ENCODE measurements around the gene GRIN1.

GRIN1 gene

DNA sequence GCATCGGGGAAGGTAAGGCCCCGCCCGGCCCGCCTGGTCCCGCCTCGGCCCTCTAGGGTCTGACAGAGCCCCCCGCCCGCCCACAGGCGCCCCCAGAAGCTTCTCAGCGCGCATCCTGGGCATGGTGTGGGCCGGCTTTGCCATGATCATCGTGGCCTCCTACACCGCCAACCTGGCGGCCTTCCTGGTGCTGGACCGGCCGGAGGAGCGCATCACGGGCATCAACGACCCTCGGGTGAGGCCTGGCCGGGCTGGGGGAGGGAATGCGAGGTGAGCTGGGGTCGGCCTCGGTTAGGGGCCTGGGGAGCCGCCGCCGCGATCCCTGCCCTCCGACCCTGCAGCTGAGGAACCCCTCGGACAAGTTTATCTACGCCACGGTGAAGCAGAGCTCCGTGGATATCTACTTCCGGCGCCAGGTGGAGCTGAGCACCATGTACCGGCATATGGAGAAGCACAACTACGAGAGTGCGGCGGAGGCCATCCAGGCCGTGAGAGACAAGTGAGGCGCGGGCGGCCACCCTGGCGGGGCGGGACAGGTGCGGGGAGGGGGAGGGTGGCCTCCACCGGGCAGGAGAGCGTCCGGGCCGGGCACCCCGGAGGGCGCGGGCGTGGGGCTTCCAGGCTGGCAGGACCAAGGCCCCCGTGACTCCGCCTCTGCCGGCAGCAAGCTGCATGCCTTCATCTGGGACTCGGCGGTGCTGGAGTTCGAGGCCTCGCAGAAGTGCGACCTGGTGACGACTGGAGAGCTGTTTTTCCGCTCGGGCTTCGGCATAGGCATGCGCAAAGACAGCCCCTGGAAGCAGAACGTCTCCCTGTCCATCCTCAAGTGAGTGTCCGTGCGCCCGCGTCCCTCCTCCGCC, 23.8 kb downstream of the GRIN1 start:
- Mint-ChIP-seq H3K9me3 (no peaks in the 10 kb centered on the region), H3K36me3 (no peaks in the 10 kb centered on the region), H3K4me3 (no peak overlapping the region), H3K4me1 (peaks cover 18% of the 10 kb centered on the region), H3K27ac (no peak overlapping the region), H3K27me3 (peaks cover 36% of the 10 kb centered on the region)

DNA sequence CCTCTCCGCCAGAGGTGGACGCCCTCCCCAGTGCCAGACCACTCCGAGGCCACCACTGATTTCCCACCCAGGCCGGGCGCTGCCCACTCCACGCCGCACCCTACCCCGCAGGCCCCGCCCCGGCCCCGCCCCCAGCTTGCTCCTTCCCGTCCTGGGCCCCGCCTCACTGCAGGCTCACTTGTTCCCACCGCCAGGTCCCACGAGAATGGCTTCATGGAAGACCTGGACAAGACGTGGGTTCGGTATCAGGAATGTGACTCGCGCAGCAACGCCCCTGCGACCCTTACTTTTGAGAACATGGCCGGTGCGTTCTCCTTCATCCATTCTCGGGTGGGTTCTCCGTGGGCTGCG, 24.4 kb downstream of the GRIN1 start:
- H3K27me3 Mint-ChIP-seq: peaks cover 32% of the 10 kb centered on the region
- H3K27ac Mint-ChIP-seq: no peak overlapping the region
- peak overlapping the region; percentile 19 for H3K4me3 Mint-ChIP-seq
- no peaks in the 10 kb centered on the region for H3K9me3 Mint-ChIP-seq
- H3K36me3 Mint-ChIP-seq: no peaks in the 10 kb centered on the region
- H3K4me1 Mint-ChIP-seq: peaks cover 13% of the 10 kb centered on the region

DNA sequence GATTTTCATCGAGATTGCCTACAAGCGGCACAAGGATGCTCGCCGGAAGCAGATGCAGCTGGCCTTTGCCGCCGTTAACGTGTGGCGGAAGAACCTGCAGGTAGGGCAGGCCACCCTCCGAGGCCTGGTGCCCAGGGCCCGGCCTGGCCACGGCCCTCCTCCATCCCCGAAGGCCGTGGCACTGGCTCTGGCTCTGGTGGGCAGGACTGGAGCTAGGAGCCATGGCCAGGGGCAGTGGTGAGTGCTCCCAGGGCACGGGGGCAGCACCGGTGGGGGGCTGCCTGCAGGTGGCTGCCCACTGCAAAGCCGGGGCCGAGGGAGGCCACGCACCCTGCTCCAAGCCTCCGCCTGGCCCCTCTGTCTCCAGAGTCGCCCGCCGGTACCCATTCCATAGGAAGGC, 24.9 kb downstream of the GRIN1 start:
- peak overlapping the region; percentile 19 for H3K4me3 Mint-ChIP-seq
- H3K27ac Mint-ChIP-seq: no peak overlapping the region
- peaks cover 32% of the 10 kb centered on the region for H3K27me3 Mint-ChIP-seq
- no peaks in the 10 kb centered on the region for H3K9me3 Mint-ChIP-seq
- H3K36me3 Mint-ChIP-seq: no peaks in the 10 kb centered on the region
- H3K4me1 Mint-ChIP-seq: peaks cover 12% of the 10 kb centered on the region

DNA sequence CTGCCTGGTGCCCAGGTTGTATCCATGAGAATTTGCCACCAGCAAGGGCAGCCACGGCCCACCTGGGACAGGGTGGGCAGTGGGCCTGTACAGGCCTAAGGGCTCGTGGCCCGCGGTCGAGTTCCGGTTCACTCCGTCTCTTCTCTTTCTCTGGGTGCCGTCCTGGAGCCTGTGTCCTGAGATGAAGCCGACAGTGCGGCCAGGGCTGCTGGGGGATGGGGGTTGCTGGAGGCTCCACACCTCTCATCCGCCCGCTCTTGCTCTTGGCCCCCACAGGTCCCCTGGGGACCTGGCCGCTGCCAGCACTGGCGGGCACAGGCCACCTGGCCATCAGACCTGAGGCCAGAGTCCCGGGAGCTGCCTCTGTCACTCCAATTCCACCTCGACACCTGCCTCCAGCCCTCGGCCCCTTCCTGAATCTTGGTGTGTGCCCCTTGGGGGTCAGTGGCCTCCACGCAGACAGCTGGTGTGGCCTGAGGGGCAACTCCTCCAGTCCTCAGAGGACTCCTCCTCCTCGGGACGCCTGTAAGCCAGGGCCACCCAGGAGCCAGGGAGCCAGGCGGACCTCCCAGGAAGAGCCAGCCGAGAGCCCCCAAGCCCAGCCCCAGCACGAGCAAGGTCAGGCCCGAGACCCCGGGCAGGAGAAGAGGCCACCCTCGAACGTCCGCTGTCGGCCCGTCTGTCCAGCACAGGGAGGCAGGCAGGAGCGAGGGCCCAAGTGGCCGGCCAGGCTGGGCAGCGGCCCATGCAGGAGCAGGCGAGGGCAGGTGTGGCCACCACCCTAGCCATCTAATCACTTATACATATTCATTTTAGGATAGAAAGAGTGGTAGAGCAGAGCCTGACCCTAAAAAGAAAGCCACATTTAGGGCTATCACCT, 25.7 kb downstream of the GRIN1 start:
- peaks cover 26% of the 10 kb centered on the region for H3K27me3 Mint-ChIP-seq
- H3K36me3 Mint-ChIP-seq: no peaks in the 10 kb centered on the region
- H3K4me1 Mint-ChIP-seq: peaks cover 6% of the 10 kb centered on the region
- H3K4me3 Mint-ChIP-seq: no peak overlapping the region
- H3K9me3 Mint-ChIP-seq: no peaks in the 10 kb centered on the region
- H3K27ac Mint-ChIP-seq: no peak overlapping the region

DNA sequence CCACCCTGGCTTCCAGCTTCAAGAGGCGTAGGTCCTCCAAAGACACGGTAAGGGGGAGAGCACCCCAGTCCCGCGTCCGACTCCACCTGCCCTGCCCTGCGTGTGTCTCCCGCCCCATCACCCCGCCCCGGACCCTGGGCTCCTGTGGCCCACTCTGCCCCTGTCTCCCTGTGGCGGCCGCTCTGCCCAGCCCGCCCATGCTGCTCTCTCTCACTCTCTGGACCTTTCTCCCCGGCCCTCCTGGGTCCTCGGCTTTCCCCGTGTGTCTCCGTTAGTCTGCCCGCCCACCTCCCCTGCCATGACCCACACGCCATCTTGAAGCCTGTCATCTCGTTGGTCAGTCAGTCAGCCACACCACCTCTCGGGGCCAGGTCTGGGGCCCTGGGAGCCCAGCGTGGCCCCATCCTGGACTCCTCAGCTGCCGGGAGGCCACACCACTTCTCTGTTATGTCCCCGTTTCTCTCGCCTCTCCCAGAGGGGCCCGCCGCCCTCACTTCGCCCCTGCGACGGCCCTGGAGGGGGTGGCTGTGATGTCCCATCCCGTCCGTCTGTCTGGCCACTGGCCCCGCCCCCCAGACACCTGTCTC, 26.4 kb downstream of the GRIN1 start:
- H3K9me3 Mint-ChIP-seq: no peaks in the 10 kb centered on the region
- H3K36me3 Mint-ChIP-seq: no peaks in the 10 kb centered on the region
- no peak overlapping the region for H3K27ac Mint-ChIP-seq
- no peak overlapping the region for H3K4me3 Mint-ChIP-seq
- H3K27me3 Mint-ChIP-seq: peaks cover 22% of the 10 kb centered on the region
- peaks cover 6% of the 10 kb centered on the region for H3K4me1 Mint-ChIP-seq

DNA sequence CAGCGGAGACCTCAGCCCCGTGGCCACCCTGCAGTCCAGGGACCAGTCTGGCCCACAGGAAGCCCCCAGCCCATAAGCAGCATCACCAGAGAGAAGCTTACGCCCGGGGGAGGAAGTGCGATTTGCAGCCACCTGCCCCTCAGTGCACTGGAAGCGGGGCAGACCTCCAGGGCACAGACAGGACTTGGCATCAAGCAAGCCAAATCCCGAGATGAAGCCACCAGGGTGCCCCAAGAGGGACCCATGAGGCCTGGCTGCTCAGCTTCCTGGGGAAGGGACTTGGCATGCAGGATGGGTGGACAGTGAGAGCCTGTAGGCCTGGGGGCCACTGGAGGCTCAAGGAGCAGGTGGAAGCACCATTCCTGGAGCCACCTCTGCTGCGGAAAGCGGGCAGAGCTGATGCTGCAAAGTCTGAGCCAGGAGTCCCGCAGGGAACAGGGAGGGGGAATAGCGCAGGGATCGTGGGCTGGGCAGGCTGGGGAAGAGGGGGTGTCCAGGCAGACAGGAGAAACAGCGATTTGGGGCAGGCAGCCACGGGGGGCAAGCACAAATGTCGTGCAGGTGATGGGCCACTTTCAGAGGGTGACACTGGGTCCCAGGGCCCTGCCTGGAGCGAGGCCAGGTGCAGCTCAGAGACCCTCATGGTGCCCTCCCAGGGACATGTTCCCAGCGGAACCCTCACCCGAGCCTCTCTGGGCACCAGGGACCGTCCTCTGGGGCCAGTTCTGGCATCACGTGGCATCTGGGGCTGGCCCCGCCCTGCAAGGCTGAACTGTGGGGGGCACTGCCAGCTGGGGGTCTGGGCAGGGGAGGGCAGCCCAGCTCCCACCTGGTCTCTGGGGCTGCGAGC, 27.7 kb downstream of the GRIN1 start:
- H3K27me3 Mint-ChIP-seq: peaks cover 21% of the 10 kb centered on the region
- no peaks in the 10 kb centered on the region for H3K36me3 Mint-ChIP-seq
- H3K9me3 Mint-ChIP-seq: no peaks in the 10 kb centered on the region
- peaks cover 6% of the 10 kb centered on the region for H3K4me1 Mint-ChIP-seq
- H3K27ac Mint-ChIP-seq: no peak overlapping the region
- peak overlapping the region; percentile 19 for H3K4me3 Mint-ChIP-seq

DNA sequence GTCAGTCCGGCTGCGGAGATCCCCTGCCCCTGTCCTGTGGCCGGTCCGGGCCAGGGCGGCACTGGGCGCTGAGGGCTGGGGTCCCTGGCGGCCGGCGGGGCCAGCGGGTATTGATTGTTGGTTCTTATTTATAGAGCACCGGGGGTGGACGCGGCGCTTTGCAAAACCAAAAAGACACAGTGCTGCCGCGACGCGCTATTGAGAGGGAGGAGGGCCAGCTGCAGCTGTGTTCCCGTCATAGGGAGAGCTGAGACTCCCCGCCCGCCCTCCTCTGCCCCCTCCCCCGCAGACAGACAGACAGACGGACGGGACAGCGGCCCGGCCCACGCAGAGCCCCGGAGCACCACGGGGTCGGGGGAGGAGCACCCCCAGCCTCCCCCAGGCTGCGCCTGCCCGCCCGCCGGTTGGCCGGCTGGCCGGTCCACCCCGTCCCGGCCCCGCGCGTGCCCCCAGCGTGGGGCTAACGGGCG, 28.4 kb downstream of the GRIN1 start:
- no peaks in the 10 kb centered on the region for H3K9me3 Mint-ChIP-seq
- peaks cover 6% of the 10 kb centered on the region for H3K4me1 Mint-ChIP-seq
- peaks cover 19% of the 10 kb centered on the region for H3K27me3 Mint-ChIP-seq
- no peaks in the 10 kb centered on the region for H3K36me3 Mint-ChIP-seq
- H3K4me3 Mint-ChIP-seq: no peak overlapping the region
- no peak overlapping the region for H3K27ac Mint-ChIP-seq

DNA sequence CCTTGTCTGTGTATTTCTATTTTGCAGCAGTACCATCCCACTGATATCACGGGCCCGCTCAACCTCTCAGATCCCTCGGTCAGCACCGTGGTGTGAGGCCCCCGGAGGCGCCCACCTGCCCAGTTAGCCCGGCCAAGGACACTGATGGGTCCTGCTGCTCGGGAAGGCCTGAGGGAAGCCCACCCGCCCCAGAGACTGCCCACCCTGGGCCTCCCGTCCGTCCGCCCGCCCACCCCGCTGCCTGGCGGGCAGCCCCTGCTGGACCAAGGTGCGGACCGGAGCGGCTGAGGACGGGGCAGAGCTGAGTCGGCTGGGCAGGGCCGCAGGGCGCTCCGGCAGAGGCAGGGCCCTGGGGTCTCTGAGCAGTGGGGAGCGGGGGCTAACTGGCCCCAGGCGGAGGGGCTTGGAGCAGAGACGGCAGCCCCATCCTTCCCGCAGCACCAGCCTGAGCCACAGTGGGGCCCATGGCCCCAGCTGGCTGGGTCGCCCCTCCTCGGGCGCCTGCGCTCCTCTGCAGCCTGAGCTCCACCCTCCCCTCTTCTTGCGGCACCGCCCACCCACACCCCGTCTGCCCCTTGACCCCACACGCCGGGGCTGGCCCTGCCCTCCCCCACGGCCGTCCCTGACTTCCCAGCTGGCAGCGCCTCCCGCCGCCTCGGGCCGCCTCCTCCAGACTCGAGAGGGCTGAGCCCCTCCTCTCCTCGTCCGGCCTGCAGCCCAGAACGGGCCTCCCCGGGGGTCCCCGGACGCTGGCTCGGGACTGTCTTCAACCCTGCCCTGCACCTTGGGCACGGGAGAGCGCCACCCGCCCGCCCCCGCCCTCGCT, 29.0 kb downstream of the GRIN1 start:
- H3K36me3 Mint-ChIP-seq: no peaks in the 10 kb centered on the region
- H3K4me1 Mint-ChIP-seq: peaks cover 6% of the 10 kb centered on the region
- H3K4me3 Mint-ChIP-seq: no peak overlapping the region
- H3K9me3 Mint-ChIP-seq: no peaks in the 10 kb centered on the region
- H3K27ac Mint-ChIP-seq: no peak overlapping the region
- peaks cover 17% of the 10 kb centered on the region for H3K27me3 Mint-ChIP-seq

DNA sequence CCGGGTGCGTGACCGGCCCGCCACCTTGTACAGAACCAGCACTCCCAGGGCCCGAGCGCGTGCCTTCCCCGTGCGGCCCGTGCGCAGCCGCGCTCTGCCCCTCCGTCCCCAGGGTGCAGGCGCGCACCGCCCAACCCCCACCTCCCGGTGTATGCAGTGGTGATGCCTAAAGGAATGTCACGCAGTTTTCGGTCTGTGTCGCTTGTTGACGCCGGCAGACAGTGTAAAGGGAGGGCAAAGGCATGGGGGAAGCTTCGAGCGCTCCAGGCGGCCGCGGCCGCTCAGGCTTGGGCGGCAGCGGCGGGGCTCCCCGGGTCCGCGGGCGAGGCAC, 29.6 kb downstream of the GRIN1 start:
- Mint-ChIP-seq H3K27me3 (peaks cover 15% of the 10 kb centered on the region), H3K4me1 (peaks cover 4% of the 10 kb centered on the region), H3K36me3 (no peaks in the 10 kb centered on the region), H3K27ac (no peak overlapping the region), H3K4me3 (peak overlapping the region; percentile 52), H3K9me3 (no peaks in the 10 kb centered on the region)

DNA sequence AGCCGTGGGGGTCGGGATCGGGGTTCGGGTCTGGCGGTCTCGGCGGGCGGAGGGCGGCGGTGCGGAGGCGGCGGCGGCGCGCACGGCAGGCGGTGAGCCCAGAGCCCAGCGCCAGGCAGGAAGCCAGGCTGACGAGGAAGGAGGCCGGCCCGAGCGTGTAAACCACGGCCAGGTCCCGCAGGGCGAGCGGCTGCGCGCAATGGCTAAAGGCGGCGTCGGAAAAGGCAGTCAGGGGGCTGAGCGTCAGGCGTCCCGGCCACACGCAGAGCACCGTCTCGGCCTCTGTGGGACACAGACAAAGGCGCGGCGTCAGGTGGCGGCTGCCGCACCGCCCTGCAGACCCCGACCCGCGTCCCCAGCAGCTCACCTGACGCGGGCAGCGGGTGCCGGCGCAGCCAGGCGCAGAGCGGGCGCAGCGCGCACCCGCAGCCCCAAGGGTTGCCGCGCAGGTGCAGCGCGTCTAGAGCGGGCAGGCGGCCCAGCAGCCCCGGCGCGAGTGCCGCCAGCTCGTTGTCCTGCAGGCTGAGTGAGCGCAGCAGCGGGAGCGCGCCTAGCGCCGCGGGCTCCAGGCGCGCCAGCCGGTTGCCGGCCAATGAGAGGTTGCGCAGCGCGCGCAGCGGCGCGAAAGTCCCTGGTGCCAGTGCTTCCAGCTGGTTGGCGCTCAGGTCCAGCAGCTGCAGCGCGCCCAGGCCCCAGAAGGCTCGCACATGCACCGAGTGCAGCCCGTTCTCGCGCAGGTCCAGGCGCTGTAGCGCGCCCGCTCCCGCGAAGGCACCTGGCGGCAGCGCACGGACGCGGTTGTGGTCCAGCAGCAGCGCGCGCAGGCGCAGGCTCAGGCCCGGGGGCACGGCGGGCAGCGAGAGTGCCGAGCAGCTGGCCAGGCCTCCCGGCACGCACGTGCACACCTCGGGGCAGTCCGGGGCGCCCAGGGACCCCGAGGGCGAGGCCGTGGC, 30.2 kb downstream of the GRIN1 start:
- Mint-ChIP-seq H3K27me3 (peaks cover 13% of the 10 kb centered on the region), H3K4me1 (peaks cover 4% of the 10 kb centered on the region), H3K36me3 (no peaks in the 10 kb centered on the region), H3K9me3 (no peaks in the 10 kb centered on the region), H3K27ac (peak overlapping the region; percentile 41), H3K4me3 (peak overlapping the region; percentile 61)

DNA sequence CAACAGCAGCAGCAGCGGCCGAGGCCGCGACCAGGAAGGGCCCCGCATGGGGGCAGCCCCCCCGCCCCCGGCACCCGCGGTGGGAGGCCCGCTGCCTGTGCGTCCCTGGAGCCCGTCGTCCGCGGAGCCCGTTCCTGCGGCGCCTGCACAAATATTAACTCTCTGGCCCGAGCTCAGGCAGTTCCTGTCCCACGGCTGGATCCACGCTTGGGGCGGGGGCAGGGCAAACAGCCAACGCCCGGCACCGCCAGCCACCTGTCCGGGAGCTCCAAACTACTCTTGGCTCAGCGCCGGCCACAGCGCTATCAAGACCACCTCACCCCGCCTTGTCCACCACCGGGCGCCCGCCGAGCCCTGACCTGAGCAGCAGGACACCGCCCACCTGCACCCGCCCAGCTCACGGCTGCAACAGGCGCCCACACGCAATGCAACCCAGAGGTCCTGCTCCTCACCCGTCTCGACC, 31.0 kb downstream of the GRIN1 start, which contains the start of gene LRRC26:
Gene LRRC26, minus strand, starts transcription at position 156 of the 463 bp plus-strand sequence. Its CDS starts 108 bp downstream, at position 48.
- H3K9me3 Mint-ChIP-seq: no peaks in the 10 kb centered on the region
- H3K4me1 Mint-ChIP-seq: peaks cover 4% of the 10 kb centered on the region
- H3K27me3 Mint-ChIP-seq: peaks cover 13% of the 10 kb centered on the region
- H3K36me3 Mint-ChIP-seq: no peaks in the 10 kb centered on the region
- H3K4me3 Mint-ChIP-seq: peak within 1 kb of the TSS; percentile 61
- peak within 1 kb of the TSS; percentile 41 for H3K27ac Mint-ChIP-seq

DNA sequence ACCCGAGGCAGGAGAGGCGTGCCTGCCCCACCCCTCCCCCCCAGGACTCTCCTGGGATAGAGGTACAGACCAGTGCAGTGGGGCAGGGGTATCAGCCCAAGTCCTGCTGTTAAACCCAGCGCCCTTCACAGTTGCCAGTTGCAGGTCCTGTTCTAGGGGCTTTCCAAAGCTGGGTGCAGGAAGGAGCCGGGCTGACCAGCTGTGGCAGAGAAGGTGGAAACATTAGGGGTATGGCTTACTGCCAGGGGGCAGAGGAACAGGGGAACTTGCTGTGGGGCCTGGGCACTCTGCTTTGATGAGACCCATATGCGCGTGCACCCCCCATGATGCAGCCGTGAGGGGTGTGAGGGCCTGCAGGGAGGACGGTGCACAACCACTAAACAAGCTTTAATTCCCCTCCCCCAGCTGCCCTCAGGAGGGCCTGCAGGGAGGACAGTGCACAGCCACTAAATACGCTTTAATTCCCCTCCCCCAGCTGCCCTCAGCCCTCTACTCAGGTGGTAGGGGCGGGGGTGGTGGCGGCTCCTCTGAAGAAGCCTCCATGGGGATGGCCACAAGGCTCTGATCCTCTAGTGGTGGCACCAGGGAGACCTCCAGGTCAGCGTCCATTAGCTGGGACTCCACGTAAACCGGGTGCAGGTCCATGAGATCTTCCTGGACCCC, 31.7 kb downstream of the GRIN1 start:
- H3K36me3 Mint-ChIP-seq: no peaks in the 10 kb centered on the region
- no peak overlapping the region for H3K4me3 Mint-ChIP-seq
- H3K4me1 Mint-ChIP-seq: peaks cover 4% of the 10 kb centered on the region
- no peak overlapping the region for H3K27ac Mint-ChIP-seq
- peaks cover 7% of the 10 kb centered on the region for H3K27me3 Mint-ChIP-seq
- no peaks in the 10 kb centered on the region for H3K9me3 Mint-ChIP-seq
